ENCODE results near the gene ERBB4.
"Not testable (repeated sequence)": the region's sequence is repeated elsewhere in the genome, so short reads cannot be mapped to it uniquely, and the experiment has no call there.

ERBB4 gene

GRCh38 chr2:212146416-212146815, 392.2 kb downstream of the ERBB4 start:
- no peak for DNase-seq (ENCODE audit: low spot score)

DNA sequence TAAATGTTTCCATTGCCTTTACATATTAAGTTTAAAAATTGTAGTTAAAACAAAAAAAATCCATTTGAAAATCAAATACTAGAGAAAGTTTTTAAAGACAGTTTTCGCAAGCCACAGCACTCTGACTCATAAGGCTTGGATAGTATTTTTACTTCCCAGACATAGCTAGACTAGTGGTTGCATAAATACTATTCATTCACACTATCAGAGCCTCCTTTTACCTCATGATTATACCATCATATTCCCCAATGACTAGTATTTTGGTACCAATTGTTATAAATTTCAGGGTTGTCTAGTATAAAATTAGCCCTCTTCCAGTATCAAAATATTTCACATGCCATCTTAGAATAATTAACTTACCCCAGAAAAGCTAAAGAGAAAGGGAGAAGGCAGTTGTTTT, 393.5 kb downstream of the ERBB4 start:
- peak; percentile 42 for DNase-seq (ENCODE audit: low spot score)

DNA sequence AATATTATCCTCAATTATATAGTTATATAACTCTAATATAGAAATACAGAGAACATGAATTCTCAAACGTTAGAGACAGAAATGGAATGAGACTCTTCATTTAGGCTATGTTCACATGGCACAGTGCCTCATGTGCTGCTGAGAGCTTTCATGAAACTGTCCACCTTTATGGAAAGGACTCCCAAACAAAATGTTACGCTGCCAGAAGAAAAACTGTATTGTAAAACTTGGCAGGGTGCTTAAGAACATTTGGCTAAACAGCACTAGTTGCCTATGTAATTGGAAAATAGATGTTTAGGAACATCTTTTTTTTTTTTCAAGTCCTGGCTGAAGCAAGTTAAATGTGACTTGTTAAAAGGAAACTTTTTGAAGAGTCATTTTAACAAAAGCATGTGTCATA, 396.0 kb downstream of the ERBB4 start:
- no peak for DNase-seq (ENCODE audit: low spot score)

DNA sequence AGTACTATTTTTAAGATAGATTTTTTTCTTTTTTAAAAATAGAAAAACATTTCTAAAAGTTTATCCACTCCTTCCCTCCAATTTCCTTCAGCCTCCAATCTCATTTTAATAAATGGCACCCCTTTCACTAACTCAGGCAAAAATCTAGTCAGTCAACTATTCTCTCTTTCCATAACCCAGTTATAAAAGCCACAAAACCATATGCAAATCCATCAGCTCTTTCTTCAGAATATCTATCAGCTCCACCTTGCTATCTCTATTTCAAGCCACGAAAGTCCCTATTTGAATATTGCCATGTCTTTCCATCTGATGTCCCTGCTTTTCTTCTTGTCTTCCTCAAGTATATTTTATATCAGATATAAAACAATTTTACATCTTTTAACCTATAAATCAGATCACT, 397.1 kb downstream of the ERBB4 start:
- no peak for DNase-seq (ENCODE audit: low spot score)

GRCh38 chr2:212136216-212136795, 402.3 kb downstream of the ERBB4 start:
- DNase-seq (ENCODE audit: low spot score), result no peak

DNA sequence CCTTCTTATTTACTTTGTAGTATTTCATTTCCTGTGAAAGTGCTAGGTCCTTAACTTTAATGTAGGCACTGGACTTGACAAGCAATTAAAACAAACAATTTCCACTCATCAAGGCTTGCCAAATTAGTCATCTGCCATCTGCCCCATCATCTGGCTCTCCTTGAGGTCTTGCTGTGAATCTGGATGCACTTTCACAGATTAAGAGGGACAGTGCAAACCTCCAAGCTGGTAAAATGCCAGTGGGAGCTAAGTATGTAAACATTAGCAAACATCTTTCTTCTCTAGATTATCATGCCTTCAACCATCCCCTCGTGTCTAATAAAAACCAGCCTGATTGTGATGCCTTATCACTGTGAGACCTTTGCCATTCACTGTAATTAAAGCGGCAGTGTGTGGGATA, 402.9 kb downstream of the ERBB4 start:
- DNase-seq (ENCODE audit: low spot score), result no peak

DNA sequence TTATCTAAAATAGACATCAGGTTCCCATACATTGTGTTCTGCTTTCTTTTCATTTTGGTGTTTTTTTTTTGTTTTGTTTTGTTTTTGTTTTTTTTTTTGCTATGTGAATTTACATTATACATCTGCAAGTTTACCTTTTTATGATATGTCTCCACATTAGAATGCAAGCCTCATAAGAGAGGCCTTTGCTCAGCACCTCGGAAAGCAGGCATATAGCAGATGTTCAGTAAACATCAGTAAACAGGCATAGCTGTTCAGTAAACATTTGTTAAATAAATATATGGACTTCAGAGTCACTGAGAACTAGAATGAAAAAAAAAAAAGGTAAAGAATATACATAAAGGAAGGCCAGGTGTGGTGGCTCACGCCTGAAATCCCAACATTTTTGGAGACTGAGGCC, 405.3 kb downstream of the ERBB4 start:
- no peak for DNase-seq (ENCODE audit: low spot score)

DNA sequence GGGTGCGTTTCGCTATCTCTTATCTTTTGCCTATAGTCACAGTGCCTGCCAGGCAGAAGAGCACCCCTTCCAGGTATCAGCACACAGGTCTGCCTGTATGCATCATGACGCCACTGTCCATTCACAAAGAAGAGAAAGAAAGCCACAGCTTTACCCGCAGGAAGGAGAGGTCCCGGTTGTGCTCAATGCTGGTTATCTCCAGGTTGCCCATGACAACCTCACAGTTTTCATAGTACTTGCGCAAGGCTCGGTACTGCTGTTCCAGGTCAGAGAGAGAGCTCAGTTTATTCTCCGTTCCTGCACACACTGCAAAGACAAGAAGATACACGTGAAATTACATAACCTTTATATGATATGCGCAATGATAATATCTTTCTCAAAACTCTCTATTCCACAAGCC, 414.0 kb downstream of the ERBB4 start:
- DNase-seq (ENCODE audit: low spot score), result no peak

- DNase-seq (ENCODE audit: low spot score), result no peak
Observed at GRCh38 chr2:212119591-212119990, 419.0 kb downstream of the ERBB4 start.

DNA sequence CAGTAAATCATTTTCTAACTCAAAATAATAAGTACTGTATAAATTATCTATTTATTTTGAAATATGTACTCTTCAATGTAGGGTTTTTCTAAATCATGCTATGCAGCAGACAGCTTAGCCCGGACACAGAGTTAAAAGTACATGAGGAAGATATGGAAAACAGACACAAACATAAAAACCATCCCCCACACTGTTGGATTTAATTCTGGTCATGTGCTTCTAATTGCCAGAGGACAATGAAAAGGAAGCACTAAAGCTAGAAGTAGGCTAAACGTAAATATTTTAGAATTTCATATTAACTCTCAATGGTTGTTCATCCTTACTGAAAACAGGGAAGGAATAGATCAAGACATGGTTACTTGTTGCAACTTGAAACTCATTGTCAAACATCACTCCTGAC, 420.7 kb downstream of the ERBB4 start:
- no peak for DNase-seq (ENCODE audit: low spot score)

GRCh38 chr2:212114489-212114888, 424.1 kb downstream of the ERBB4 start:
- DNase-seq (ENCODE audit: low spot score), result no peak

DNA sequence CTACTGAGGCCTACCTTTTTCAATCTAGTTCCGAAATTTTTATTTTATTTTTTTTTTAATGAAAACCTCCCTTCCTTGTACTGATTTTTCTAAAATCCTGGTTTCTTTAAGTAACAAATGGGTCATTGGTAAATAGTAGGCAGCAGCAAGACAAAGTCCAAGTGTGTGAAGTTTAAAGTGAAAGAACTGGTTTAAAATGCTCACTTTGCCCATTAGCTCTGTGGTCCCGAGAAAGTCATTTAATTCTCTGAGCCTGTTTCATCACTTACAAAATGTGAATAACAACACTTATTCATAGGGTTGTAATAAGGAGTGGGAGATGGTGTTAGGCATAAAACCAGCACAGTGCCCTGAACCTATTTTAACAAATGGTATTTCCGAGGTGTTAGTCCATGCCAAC, 426.2 kb downstream of the ERBB4 start:
- DNase-seq (ENCODE audit: low spot score), result no peak

DNA sequence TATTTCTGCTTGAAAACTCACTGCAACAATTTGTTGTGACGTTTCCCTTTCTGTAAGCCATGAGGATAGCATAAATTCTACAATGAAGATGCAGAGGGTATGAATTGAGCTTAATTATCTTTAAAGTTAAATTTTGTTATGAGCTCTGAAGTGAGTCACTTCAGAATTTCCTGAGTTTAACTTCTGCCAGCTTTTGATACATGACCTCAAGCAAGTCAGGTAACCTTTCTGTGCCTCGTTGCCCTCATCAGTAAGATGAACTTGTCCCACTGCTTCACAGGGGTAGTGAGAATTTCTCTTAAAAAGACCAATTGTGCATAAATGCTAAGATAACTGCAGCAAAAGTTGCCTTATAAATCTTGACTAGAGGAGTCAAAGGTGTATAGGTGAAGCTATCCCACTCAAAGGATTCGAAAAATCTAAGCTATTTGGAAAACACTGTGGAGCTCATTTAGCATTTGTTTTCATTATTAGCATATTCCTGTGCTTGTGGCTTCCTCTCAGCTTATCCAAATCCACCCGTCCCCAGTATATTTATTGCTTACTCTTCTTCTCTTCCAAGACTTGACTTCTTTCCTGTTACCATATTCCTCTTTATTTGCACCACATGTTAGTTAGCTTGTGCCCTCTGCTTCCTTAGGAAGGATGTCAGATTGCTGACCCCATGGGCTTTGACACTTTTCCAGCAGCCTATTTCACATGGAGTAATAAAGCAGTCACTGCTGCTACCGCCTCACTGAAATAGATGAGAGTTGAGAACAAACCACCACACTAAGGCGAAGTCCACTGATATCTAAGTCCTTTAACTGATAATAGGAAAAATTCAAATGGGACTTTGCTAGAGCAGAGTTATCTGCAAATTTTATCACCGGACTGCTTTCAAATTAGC, 428.6 kb downstream of the ERBB4 start:
- no peak for DNase-seq (ENCODE audit: low spot score)

DNA sequence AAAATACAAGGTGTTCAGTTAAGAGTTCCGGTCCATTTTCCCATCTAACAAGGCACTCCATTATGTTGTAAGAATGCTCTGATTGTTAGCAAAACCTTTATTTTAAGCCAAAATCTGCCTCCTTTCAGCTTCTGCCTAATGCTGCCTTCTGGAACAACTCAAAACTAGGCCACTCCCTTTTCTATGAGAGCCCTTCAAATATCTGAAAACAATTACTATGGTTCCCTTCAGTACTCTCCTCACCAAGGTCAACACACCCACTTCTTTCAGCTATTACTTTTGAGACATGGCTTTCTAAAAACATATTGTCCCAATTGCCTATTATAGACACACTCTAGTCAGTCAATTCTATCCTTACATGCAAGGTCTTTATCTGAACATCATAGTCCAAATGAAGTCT, 429.4 kb downstream of the ERBB4 start:
- no peak for DNase-seq (ENCODE audit: low spot score)

DNA sequence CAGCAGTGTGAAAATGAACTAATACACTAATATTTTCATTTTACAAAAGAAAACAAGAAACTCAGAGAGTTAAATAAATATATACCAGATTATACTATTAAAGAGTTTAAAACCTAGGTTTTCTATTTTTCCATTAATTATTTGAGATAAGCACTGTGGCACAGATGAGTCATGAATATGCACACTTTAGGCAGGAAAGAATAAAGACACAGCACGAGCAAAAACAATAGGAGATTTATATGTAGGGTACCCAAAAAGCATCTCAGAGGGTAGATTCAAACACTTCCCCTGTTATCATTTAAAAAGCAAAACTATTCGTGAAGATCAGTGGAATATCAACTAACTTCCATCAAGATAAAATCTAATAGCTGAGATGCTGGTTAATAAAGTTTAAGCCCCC, 430.6 kb downstream of the ERBB4 start:
- no peak for DNase-seq (ENCODE audit: low spot score)

DNA sequence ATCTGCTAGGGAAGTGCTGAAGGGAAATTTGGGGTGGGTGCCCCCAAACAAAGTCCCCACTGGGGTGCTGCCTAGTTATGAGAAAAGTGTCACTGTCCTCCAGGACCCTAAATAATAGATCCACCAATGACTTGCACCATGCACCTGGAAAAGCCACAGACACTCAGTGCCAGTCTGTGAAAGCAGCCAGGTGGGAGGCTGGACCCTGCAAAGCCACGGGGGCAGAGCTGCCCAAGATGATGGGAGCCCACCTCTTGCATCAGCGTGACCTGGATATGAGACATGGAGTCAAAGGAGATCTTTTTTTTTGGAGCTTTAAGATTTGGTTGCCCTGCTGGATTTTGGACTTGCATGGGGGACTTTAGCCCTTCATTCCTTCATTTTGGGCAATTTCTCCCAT, 431.6 kb downstream of the ERBB4 start:
- no peak for DNase-seq (ENCODE audit: low spot score)

DNA sequence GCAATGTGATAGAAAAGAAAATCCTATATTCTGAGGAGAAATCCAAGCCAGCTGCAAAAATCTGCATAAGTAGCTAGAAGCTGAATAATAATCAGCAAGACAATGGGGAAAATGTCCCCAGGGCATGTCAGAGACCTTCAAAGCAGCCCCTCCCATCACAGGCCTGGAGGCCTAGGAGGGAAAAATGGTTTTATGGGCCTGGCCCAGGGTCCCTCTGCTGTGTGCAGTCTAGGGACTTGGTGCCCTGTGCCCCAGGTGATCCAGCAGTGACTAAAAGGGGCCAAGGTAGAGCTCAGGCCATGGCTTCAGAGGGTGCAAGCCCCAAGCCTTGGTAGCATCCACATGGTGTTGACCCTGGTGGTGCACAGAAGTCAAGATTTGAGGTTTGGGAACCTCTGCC, 432.1 kb downstream of the ERBB4 start:
- DNase-seq (ENCODE audit: low spot score), result not testable (repeated sequence)

GRCh38 chr2:212099658-212100057, 438.9 kb downstream of the ERBB4 start:
- no peak for DNase-seq (ENCODE audit: low spot score)

DNA sequence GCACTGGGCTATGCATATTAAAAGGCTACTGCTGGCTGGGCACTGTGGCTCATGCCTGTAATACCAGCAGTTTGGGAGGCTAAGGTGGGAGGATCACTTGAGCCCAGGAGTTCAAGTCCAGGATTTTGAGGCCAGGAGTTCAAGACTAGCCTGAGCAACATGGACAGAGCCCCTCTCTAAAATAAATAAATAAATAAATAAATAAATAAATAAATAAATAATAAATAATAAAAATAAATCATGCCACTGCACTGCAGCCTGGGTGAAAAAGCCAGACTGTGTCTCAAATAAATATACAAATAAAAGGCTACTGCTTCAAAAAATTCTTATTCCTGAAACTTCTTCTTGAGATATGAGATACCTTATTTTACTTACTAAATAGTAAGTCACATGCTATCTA, 439.6 kb downstream of the ERBB4 start:
- no peak for DNase-seq (ENCODE audit: low spot score)

- no peak for DNase-seq (ENCODE audit: low spot score)
Observed at GRCh38 chr2:212097001-212097400, 441.6 kb downstream of the ERBB4 start.

DNA sequence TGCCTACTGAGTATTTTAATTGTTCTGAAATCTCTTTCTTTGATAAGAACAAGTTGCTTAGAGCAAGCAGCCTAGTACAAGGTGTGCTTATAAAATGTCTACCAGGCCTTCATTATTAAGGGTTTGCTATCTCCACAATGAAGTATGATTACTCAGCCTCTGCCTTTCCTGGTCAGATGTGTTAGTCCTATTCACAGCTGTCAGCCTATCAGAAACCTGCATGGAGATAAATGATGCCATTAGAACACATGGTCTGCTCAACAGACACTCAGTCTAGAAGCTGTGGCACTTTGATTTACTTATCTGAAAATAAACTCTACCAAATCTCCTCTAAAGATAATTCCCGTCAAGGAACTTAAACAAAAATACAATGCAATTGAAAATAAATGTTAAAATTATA, 448.7 kb downstream of the ERBB4 start:
- DNase-seq (ENCODE audit: low spot score), result no peak

GRCh38 chr2:212088353-212088752, 450.2 kb downstream of the ERBB4 start:
- DNase-seq (ENCODE audit: low spot score), result no peak

DNA sequence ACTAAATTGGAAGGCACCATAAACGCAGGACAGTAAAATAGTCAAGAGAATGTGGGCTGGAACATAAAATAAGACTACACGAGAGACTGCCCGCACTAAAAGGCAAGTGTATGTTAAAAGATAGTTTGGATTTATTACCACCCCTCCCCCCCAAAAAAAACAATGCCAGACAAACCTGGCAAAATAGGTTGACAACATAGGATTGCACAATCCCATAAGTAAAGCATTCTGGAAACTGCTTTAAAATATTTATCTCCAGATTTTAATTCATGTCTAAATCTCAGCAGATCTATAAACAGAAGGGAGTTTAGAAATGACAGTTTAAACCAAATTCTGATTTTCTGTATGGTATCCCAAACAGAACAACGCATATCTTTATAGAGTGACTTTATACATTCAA, 455.1 kb downstream of the ERBB4 start:
- no peak for DNase-seq (ENCODE audit: low spot score)

GRCh38 chr2:212078103-212078502, 460.5 kb downstream of the ERBB4 start:
- DNase-seq (ENCODE audit: low spot score), result no peak
